HG02973 (cell line): ENCODE measurements around the gene NCAPD3.

Source experiments
- ATAC-seq: cut with Tn5 transposase; IDR thresholded peaks from one replicate; pipeline ENCODE4 v1.9.1; 2021; ENCODE audit warnings: moderate library complexity; ENCODE audit not compliant: unreplicated experiment

NCAPD3 gene

GRCh38 chr11:134254433-134255183 lies 30.8 kb upstream of the NCAPD3 start:
- no peak for ATAC-seq

GRCh38 chr11:134253188-134253993 lies 29.6 kb upstream of the NCAPD3 start, which contains the start of the genes ACAD8 and THYN1:
TSS of gene ACAD8 (plus strand) at chr11:134253568. CDS start at chr11:134253601, 33 bp downstream.
TSS of gene THYN1 (minus strand) at chr11:134253352. CDS start at chr11:134252882, 470 bp downstream.
- peak; percentile 98 for ATAC-seq

- ATAC-seq = peak; percentile 29
Observed at GRCh38 chr11:134252346-134253187, 28.8 kb upstream of the NCAPD3 start.

GRCh38 chr11:134250675-134251074 lies 26.9 kb upstream of the NCAPD3 start:
- no peak for ATAC-seq

- no peak for ATAC-seq
Observed at GRCh38 chr11:134250246-134250645, 26.5 kb upstream of the NCAPD3 start.

GRCh38 chr11:134248910-134249480 lies 25.2 kb upstream of the NCAPD3 start:
- ATAC-seq = no peak

- ATAC-seq = no peak
Observed at GRCh38 chr11:134246678-134247077, 22.9 kb upstream of the NCAPD3 start.

- no peak for ATAC-seq
Observed at GRCh38 chr11:134246100-134246499, 22.3 kb upstream of the NCAPD3 start.

GRCh38 chr11:134245434-134245833 lies 21.7 kb upstream of the NCAPD3 start:
- ATAC-seq = no peak

- ATAC-seq = peak; percentile 79
Observed at GRCh38 chr11:134244593-134244992, 20.8 kb upstream of the NCAPD3 start.

GRCh38 chr11:134243913-134244312 lies 20.1 kb upstream of the NCAPD3 start:
- no peak for ATAC-seq

GRCh38 chr11:134242376-134242775 lies 18.6 kb upstream of the NCAPD3 start:
- ATAC-seq = no peak

GRCh38 chr11:134240592-134240991 lies 16.8 kb upstream of the NCAPD3 start:
- ATAC-seq = no peak

GRCh38 chr11:134238956-134239355 lies 15.2 kb upstream of the NCAPD3 start:
- no peak for ATAC-seq

GRCh38 chr11:134237557-134237922 lies 13.8 kb upstream of the NCAPD3 start:
- no peak for ATAC-seq

GRCh38 chr11:134236834-134237556 lies 13.2 kb upstream of the NCAPD3 start:
- no peak for ATAC-seq

GRCh38 chr11:134235399-134235798 lies 11.6 kb upstream of the NCAPD3 start:
- no peak for ATAC-seq

GRCh38 chr11:134233729-134234179 lies 10.0 kb upstream of the NCAPD3 start:
- ATAC-seq = no peak

GRCh38 chr11:134231958-134232659 lies 8.3 kb upstream of the NCAPD3 start:
- ATAC-seq = no peak
